HCT116 (cell line): ENCODE data around the gene WNT11. TPM values are rescaled to one million over a fixed set of nuclear protein-coding genes. Genes with fewer than 3 reads are reported as not detected.

Experiments
- ATAC-seq: fragments of 200-7000 bp; cut with Tn5 transposase; 2 replicates; pipeline ENCODE4 v1.9.1; 2020; ENCODE audit warnings: mild to moderate bottlenecking, moderate library complexity
- BruUV-seq: library from RNA; stranded (reverse); fragments of 400-500 nt; replicated peaks from 2 replicates; lab custom pipeline; 2021; lab: Mats Ljungman, UMichigan
- CTCF ChIA-PET: fragments of 300-600 bp; sonication (Branson Sonifier 250); formaldehyde crosslinking; loops from one replicate; lab custom pipeline; 2021; ENCODE audit warnings: antibody characterized with exemption; lab: Charles Lee
- POLR2A ChIA-PET: fragments of 300-600, 350-600 bp; sonication (Branson Sonifier 250); formaldehyde crosslinking; loops from one replicate; lab custom pipeline; 2021; ENCODE audit warnings: antibody characterized with exemption; lab: Charles Lee
- RAD21 ChIA-PET, 2 experiments: fragments of 300-600 bp; sonication (Branson Sonifier 250); formaldehyde crosslinking; loops; one replicate each; lab custom pipeline; 2023; ENCODE audit warnings: low total read pairs in 2 of 2; ENCODE audit not compliant: uncharacterized antibody in 2 of 2, unreplicated experiment in 2 of 2, low non-redundant PET in 1 of 2; lab: Charles Lee
- DNase-seq: peaks from one replicate; pipeline ENCODE4 v3.0.0-alpha.2; 2010; ENCODE audit warnings: low read depth, low spot score
- H2AFZ ChIP-seq: fragments of 200-600 bp; shearing (Covaris generic), sonication (generic); 2 replicates; pipeline ENCODE4 v1.6.1; 2017; ENCODE audit warnings: low read depth, mixed run types, mixed read lengths, antibody characterized with exemption, low read length; ENCODE audit not compliant: poor library complexity, severe bottlenecking
- H3K27ac ChIP-seq: 2 replicates; pipeline ENCODE4 v1.5.1; 2012; ENCODE audit warnings: low read depth, low read length
- H3K27me3 ChIP-seq: fragments of 200-600 bp; sonication (generic); 2 replicates; pipeline ENCODE4 v1.6.1; 2016; ENCODE audit warnings: mixed run types, low read length, mixed read lengths; ENCODE audit not compliant: insufficient read depth
- H3K36me3 ChIP-seq, 2 experiments: fragments of 200-500 bp in 1 of 2; fragments of 200-600 bp in 1 of 2; sonication (Bioruptor generic) in 1 of 2; sonication (generic) in 1 of 2; 2 replicates each; pipeline versions ENCODE4 v1.5.1 to v1.6.1; 2014 to 2016; ENCODE audit warnings: low read length in 2 of 2, inconsistent platforms in 1 of 2, mixed read lengths in 1 of 2, mixed run types in 1 of 2; ENCODE audit not compliant: insufficient read depth in 2 of 2, control insufficient read depth in 1 of 2
- H3K4me1 ChIP-seq, 2 experiments: fragments of 200-600 bp in 1 of 2; sonication (generic) in 1 of 2; 2 replicates each; pipeline versions ENCODE4 v1.5.1 to v1.6.1; 2012 to 2017; ENCODE audit warnings: low read length in 2 of 2, inconsistent platforms in 1 of 2, mild to moderate bottlenecking in 1 of 2, mixed read lengths in 1 of 2, mixed run types in 1 of 2, moderate library complexity in 1 of 2; ENCODE audit not compliant: insufficient read depth in 2 of 2, control insufficient read depth in 1 of 2
- H3K4me2 ChIP-seq: fragments of 200-600 bp; sonication (generic); 2 replicates; pipeline ENCODE4 v1.6.1; 2017; ENCODE audit warnings: mixed run types, low read length, mixed read lengths
- H3K4me3 ChIP-seq, 2 experiments: fragments of 200-600 bp in 1 of 2; sonication (generic) in 1 of 2; replicated peaks in 1 of 2; 2 replicates each; pipeline ENCODE4 v1.5.1; 2011 to 2016; ENCODE audit warnings: low read length in 2 of 2, control low read depth in 1 of 2, low read depth in 1 of 2, mild to moderate bottlenecking in 1 of 2, mixed read lengths in 1 of 2, mixed run types in 1 of 2
- H3K79me2 ChIP-seq: fragments of 200-600 bp; sonication (generic); 2 replicates; pipeline ENCODE4 v1.6.1; 2017; ENCODE audit warnings: mild to moderate bottlenecking, mixed run types, low read length, moderate library complexity, mixed read lengths; ENCODE audit not compliant: insufficient read depth
- H3K9ac ChIP-seq: fragments of 200-600 bp; sonication (generic); 2 replicates; pipeline ENCODE4 v1.6.1; 2016; ENCODE audit warnings: low read length, mixed read lengths
- H3K9me2 ChIP-seq: fragments of 200-600 bp; sonication (generic), shearing (Covaris generic); 2 replicates; pipeline ENCODE4 v1.6.1; 2017; ENCODE audit warnings: mixed run types, mild to moderate bottlenecking, moderate library complexity; ENCODE audit not compliant: insufficient read depth
- H3K9me3 ChIP-seq, 2 experiments: fragments of 200-500 bp in 1 of 2; fragments of 200-600 bp in 1 of 2; sonication (Bioruptor generic) in 1 of 2; sonication (generic) in 1 of 2; 2 replicates each; pipeline ENCODE4 v1.6.1; 2014 to 2017; ENCODE audit warnings: low read length in 2 of 2, mixed read lengths in 2 of 2, inconsistent platforms in 1 of 2, low read depth in 1 of 2, mild to moderate bottlenecking in 1 of 2, mixed run types in 1 of 2, moderate library complexity in 1 of 2; ENCODE audit not compliant: control insufficient read depth in 1 of 2, insufficient read depth in 1 of 2
- H4K20me1 ChIP-seq: fragments of 200-600 bp; sonication (generic), shearing (Covaris generic); 2 replicates; pipeline ENCODE4 v1.6.1; 2017; ENCODE audit warnings: mixed run types, mild to moderate bottlenecking, moderate library complexity; ENCODE audit not compliant: insufficient read depth
- MAX ChIP-seq: IDR thresholded peaks from 2 replicates; pipeline ENCODE4 v1.6.1; 2012
- RAD21 ChIP-seq: IDR thresholded peaks from 2 replicates; pipeline ENCODE4 v1.6.1; 2012; ENCODE audit warnings: low read depth, mild to moderate bottlenecking
- intact Hi-C: fragments of 100-400 bp; cut with micrococcal nuclease; formaldehyde crosslinking; loops from 2 replicates; pipeline ENCODE4 v1.10.0; 2022
- total RNA-seq: library from RNA; stranded (reverse); gene quantifications from one replicate; pipeline ENCODE4 v1.2.1, GENCODE V29; 2021; ENCODE audit not compliant: unreplicated experiment
- TF ChIP-seq, protein P1 (sequence below), 3 experiments: fragments of 200-600 bp in 1 of 3; sonication (generic) in 1 of 3; IDR thresholded peaks in 2 of 3; conservative IDR thresholded peaks in 1 of 3; 2 replicates each; pipeline ENCODE4 v1.5.1; 2012 to 2017; ENCODE audit warnings: low read depth in 2 of 3, low read length in 2 of 3, antibody characterized with exemption in 1 of 3, borderline replicate concordance in 1 of 3, control low read depth in 1 of 3, mild to moderate bottlenecking in 1 of 3, mixed read lengths in 1 of 3, mixed run types in 1 of 3, moderate library complexity in 1 of 3; ENCODE audit not compliant: insufficient read depth in 1 of 3
- TF ChIP-seq, protein P2 (sequence below): IDR thresholded peaks from 2 replicates; pipeline ENCODE4 v1.6.1; 2012; ENCODE audit warnings: low read depth

WNT11 gene
- total RNA-seq, 1 experiment from 2014 or later: 1.9 TPM

DNA sequence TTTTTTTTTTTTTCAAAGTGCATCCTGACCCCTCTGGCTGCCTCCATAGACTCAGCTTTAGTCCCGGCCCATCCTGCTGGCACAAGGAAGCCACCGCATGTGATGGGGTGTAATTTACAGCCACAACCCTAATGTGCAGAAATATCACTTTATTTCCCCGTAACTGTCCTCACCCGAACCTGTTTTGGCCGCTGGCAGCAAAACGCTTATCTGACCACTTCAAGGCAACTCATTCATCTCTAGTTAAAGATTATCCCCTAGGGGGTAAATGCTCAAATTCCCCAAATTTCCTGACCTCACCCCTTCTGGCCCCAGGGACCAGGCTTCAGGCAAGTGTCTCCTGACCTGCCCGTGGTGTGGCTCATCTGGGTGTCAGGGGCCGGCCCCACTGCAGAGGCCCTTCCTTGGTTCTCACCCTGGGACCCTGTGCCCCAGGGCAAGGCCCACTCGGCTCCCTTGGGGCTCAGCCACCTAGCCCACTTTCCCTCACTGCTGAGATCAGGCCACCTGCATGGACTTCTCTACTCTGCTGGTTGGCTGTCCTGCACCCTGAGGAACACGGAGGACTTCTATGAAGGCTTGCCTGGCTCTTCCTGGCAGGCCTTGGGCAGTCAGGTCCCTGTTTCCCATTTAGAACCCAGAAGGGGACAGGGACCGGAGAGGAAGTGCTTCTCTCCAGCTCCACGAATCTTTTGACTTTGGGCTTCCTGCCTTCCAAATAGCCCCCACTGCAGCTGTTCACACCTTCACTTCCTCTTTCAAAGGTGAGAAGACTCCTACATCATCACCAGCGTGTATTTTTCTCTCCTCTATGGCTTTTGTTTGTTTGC is 53.3 kb downstream of the WNT11 start:
- no peaks in the 10 kb centered on the region for H3K9me2 ChIP-seq
- H3K27me3 ChIP-seq: no peaks in the 10 kb centered on the region
- intact Hi-C loops: loop anchor here (1.0 to 2.0 kb wide), 3 partner anchors 257 to 430 kb away; no protein-coding TSS in a partner anchor
- no peak for ATAC-seq
- BruUV-seq: no TSS peak
- H4K20me1 ChIP-seq: no peaks in the 10 kb centered on the region
- TF ChIP-seq RAD21: no peak
- TF ChIP-seq MAX: no peak
- TF ChIP-seq, protein P1, sequence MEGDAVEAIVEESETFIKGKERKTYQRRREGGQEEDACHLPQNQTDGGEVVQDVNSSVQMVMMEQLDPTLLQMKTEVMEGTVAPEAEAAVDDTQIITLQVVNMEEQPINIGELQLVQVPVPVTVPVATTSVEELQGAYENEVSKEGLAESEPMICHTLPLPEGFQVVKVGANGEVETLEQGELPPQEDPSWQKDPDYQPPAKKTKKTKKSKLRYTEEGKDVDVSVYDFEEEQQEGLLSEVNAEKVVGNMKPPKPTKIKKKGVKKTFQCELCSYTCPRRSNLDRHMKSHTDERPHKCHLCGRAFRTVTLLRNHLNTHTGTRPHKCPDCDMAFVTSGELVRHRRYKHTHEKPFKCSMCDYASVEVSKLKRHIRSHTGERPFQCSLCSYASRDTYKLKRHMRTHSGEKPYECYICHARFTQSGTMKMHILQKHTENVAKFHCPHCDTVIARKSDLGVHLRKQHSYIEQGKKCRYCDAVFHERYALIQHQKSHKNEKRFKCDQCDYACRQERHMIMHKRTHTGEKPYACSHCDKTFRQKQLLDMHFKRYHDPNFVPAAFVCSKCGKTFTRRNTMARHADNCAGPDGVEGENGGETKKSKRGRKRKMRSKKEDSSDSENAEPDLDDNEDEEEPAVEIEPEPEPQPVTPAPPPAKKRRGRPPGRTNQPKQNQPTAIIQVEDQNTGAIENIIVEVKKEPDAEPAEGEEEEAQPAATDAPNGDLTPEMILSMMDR (IDR thresholded peaks at IDR 0.05 in 2 of 3, conservative IDR thresholded peaks at IDR 0.05 in 1 of 3; ENCODE audit: borderline replicate concordance in 1 of 3, insufficient read depth in 1 of 3, low read depth in 2 of 3, low read length in 2 of 3): no peak
- TF ChIP-seq, protein P2, sequence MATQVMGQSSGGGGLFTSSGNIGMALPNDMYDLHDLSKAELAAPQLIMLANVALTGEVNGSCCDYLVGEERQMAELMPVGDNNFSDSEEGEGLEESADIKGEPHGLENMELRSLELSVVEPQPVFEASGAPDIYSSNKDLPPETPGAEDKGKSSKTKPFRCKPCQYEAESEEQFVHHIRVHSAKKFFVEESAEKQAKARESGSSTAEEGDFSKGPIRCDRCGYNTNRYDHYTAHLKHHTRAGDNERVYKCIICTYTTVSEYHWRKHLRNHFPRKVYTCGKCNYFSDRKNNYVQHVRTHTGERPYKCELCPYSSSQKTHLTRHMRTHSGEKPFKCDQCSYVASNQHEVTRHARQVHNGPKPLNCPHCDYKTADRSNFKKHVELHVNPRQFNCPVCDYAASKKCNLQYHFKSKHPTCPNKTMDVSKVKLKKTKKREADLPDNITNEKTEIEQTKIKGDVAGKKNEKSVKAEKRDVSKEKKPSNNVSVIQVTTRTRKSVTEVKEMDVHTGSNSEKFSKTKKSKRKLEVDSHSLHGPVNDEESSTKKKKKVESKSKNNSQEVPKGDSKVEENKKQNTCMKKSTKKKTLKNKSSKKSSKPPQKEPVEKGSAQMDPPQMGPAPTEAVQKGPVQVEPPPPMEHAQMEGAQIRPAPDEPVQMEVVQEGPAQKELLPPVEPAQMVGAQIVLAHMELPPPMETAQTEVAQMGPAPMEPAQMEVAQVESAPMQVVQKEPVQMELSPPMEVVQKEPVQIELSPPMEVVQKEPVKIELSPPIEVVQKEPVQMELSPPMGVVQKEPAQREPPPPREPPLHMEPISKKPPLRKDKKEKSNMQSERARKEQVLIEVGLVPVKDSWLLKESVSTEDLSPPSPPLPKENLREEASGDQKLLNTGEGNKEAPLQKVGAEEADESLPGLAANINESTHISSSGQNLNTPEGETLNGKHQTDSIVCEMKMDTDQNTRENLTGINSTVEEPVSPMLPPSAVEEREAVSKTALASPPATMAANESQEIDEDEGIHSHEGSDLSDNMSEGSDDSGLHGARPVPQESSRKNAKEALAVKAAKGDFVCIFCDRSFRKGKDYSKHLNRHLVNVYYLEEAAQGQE: no peak
- no peak overlapping the region for H3K27ac ChIP-seq
- 0 out of 2 replicates have a peak overlapping the region, but pooled peaks have one; percentile 54 for H3K4me2 ChIP-seq
- POLR2A ChIA-PET: no interaction called here
- H3K4me1 ChIP-seq: peaks cover 0 to 8% of the 10 kb centered on the region in 2 experiments; a peak in 2 of 4 replicates
- no peak overlapping the region for H2AFZ ChIP-seq
- H3K36me3 ChIP-seq: no peaks in the 10 kb centered on the region
- DNase-seq: no peak
- no peaks in the 10 kb centered on the region for H3K9me3 ChIP-seq
- H3K9ac ChIP-seq: no peak overlapping the region
- CTCF ChIA-PET: interaction anchor here (0.8 to 1.9 kb wide), 20 partner anchors 8 to 555 kb away, joined by 3 to 37 read pairs (median 5); no protein-coding TSS in a partner anchor
- RAD21 ChIA-PET: interaction anchor here (0.7 to 1.4 kb wide), 4 partner anchors 55 to 555 kb away, joined by 3 to 7 read pairs (median 3); no protein-coding TSS in a partner anchor
- no peak overlapping the region for H3K4me3 ChIP-seq
- no peaks in the 10 kb centered on the region for H3K79me2 ChIP-seq
